ENCODE measurements around the gene COL9A3. TPM values are rescaled to one million over a fixed set of nuclear protein-coding genes. Genes with fewer than 3 reads are reported as not detected.

Gene COL9A3
- total and polyA plus RNA-seq, 2 of the 8 experiments (the other 6 are each of a cell fraction or from before 2014, with no cell fraction given): 21.7 to 80.1 TPM

GRCh38 chr20:62787866-62788265, 29.0 kb upstream of the COL9A3 start (continued):
- TF ChIP-seq, protein P1, sequence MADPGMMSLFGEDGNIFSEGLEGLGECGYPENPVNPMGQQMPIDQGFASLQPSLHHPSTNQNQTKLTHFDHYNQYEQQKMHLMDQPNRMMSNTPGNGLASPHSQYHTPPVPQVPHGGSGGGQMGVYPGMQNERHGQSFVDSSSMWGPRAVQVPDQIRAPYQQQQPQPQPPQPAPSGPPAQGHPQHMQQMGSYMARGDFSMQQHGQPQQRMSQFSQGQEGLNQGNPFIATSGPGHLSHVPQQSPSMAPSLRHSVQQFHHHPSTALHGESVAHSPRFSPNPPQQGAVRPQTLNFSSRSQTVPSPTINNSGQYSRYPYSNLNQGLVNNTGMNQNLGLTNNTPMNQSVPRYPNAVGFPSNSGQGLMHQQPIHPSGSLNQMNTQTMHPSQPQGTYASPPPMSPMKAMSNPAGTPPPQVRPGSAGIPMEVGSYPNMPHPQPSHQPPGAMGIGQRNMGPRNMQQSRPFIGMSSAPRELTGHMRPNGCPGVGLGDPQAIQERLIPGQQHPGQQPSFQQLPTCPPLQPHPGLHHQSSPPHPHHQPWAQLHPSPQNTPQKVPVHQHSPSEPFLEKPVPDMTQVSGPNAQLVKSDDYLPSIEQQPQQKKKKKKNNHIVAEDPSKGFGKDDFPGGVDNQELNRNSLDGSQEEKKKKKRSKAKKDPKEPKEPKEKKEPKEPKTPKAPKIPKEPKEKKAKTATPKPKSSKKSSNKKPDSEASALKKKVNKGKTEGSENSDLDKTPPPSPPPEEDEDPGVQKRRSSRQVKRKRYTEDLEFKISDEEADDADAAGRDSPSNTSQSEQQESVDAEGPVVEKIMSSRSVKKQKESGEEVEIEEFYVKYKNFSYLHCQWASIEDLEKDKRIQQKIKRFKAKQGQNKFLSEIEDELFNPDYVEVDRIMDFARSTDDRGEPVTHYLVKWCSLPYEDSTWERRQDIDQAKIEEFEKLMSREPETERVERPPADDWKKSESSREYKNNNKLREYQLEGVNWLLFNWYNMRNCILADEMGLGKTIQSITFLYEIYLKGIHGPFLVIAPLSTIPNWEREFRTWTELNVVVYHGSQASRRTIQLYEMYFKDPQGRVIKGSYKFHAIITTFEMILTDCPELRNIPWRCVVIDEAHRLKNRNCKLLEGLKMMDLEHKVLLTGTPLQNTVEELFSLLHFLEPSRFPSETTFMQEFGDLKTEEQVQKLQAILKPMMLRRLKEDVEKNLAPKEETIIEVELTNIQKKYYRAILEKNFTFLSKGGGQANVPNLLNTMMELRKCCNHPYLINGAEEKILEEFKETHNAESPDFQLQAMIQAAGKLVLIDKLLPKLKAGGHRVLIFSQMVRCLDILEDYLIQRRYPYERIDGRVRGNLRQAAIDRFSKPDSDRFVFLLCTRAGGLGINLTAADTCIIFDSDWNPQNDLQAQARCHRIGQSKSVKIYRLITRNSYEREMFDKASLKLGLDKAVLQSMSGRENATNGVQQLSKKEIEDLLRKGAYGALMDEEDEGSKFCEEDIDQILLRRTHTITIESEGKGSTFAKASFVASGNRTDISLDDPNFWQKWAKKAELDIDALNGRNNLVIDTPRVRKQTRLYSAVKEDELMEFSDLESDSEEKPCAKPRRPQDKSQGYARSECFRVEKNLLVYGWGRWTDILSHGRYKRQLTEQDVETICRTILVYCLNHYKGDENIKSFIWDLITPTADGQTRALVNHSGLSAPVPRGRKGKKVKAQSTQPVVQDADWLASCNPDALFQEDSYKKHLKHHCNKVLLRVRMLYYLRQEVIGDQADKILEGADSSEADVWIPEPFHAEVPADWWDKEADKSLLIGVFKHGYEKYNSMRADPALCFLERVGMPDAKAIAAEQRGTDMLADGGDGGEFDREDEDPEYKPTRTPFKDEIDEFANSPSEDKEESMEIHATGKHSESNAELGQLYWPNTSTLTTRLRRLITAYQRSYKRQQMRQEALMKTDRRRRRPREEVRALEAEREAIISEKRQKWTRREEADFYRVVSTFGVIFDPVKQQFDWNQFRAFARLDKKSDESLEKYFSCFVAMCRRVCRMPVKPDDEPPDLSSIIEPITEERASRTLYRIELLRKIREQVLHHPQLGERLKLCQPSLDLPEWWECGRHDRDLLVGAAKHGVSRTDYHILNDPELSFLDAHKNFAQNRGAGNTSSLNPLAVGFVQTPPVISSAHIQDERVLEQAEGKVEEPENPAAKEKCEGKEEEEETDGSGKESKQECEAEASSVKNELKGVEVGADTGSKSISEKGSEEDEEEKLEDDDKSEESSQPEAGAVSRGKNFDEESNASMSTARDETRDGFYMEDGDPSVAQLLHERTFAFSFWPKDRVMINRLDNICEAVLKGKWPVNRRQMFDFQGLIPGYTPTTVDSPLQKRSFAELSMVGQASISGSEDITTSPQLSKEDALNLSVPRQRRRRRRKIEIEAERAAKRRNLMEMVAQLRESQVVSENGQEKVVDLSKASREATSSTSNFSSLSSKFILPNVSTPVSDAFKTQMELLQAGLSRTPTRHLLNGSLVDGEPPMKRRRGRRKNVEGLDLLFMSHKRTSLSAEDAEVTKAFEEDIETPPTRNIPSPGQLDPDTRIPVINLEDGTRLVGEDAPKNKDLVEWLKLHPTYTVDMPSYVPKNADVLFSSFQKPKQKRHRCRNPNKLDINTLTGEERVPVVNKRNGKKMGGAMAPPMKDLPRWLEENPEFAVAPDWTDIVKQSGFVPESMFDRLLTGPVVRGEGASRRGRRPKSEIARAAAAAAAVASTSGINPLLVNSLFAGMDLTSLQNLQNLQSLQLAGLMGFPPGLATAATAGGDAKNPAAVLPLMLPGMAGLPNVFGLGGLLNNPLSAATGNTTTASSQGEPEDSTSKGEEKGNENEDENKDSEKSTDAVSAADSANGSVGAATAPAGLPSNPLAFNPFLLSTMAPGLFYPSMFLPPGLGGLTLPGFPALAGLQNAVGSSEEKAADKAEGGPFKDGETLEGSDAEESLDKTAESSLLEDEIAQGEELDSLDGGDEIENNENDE (IDR thresholded peaks at IDR 0.05; ENCODE audit: insufficient replicate concordance, low read length): no peak

All from H1 (cell line).